ENCODE measurements around the gene FTSJ3.
A peak's percentile ranks its signal among the peaks of the same experiment; 100 is the strongest.

Gene FTSJ3

GRCh38 chr17:63842540-63843386 lies 15.3 kb upstream of the FTSJ3 start, which contains the start of gene SMARCD2:
Gene SMARCD2 (minus strand): TSS chr17:63842685. CDS start chr17:63842674, 11 bp downstream.
- peak; percentile 96 for DNase-seq (ENCODE audit: low spot score)

DNA sequence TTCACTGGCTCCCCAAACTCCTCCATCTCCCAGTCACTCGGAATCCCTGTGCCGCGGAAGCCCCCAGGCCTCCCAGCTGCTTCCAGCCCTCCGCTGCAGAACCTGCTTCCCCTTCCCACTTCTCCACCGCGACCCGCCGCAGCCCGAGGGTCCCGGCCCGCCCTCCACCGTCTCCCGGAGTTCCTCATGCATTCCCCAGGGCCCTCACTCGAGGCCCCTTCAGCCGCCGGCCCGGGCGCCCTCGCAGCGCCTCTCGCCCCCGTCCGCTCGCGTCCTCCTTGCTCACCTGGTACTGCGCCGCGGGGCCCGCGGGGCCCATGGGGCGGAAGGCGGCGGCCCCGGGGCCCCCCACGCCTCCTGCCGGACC lies 14.7 kb upstream of the FTSJ3 start:
- DNase-seq (ENCODE audit: low spot score): no peak

DNA sequence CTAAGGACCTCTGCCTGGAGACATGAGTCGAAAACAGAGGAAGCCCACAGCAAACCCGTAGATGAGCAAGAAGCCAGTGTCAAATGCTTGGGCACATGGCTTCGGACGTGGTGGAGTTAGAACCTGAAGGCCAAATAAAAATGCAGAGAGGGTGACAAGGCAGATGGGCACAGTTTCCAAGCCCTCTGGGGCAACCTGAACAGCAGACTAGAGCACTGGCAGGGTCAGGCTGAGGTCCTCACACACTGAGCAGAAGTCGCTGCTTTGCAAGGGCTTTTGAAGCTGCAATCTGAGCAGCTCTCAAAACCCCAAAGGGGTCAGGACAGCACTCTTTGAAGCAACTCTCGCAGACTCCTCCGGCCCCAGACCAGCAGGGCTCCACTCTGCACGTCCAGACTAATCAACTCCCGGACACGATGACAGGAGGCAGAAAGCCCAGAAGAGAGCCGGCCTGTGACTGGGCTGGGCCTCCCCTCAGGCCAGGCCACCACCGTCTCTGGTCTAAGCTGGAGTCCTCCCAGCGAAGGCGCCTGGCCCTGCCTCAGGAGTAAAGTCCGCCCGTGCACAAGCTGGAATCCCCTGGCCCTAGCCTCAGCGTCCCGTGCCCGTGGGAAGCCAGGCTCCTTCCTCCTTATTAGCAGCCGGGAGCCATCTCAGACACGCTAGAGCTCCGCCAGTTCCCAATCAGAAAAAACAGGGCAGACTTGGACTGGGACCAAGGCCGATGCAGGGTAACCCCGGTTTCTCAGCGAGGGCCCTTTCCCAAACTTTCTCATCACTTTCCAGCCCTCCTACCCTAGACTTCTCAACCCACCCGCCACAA lies 14.1 kb upstream of the FTSJ3 start:
- DNase-seq (ENCODE audit: low spot score): peak; percentile 46

GRCh38 chr17:63840591-63841349 lies 13.3 kb upstream of the FTSJ3 start:
- no peak for DNase-seq (ENCODE audit: low spot score)

- DNase-seq (ENCODE audit: low spot score): no peak
Observed at GRCh38 chr17:63838631-63839171, 11.2 kb upstream of the FTSJ3 start.

DNA sequence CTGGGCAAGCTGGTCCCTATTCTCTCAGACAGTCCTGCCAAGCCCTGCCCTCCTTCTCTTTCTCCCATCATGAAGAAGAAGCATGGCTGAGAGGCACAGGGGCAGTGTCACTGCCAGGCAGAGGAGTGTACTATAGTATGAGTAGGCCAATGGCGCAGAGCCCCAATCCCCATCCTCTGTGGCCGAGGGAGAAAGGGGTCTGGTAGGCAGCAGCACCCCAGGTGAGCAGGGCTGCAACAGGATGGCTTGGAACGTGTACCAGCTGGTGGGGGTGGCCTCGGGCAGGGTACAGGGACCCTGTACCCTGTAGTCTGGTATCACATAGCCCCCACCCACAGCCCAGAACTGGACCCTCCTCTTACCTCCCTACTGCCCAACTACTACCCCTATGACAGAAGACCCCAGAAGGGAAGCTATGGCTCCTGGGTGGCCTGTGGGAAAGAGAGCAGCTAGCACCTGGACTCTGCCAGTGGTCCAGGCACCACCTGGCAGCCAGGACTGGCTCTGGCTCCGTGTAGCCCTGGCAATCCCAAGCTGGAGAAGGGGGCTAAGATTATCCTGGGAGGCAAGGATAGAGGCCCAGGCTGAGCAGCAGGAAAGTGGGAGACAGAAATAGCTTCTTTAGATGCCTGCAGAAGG lies 10.6 kb upstream of the FTSJ3 start:
- no peak for DNase-seq (ENCODE audit: low spot score)

GRCh38 chr17:63837480-63837879 lies 10.0 kb upstream of the FTSJ3 start:
- DNase-seq (ENCODE audit: low spot score): no peak

DNA sequence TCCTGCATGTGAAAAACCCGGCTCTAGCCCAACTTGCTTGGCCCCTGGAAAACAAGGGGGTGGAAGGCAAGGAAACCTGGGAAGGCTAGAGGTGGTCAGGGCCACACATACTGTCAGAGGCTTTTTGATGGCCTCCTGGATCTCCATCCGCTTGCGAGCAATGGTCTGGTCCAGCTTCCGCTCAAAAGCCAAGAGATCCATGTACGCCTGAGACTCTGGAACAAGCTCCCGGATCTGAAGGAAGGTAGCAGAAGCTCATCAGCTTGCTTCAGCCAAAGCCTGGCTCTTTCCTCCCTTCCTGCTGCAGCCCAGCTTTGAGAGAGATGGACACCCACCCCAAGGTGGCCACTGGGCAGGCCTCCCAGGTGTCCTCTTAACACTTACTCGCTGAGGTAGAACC lies 9.3 kb upstream of the FTSJ3 start:
- no peak for DNase-seq (ENCODE audit: low spot score)

DNA sequence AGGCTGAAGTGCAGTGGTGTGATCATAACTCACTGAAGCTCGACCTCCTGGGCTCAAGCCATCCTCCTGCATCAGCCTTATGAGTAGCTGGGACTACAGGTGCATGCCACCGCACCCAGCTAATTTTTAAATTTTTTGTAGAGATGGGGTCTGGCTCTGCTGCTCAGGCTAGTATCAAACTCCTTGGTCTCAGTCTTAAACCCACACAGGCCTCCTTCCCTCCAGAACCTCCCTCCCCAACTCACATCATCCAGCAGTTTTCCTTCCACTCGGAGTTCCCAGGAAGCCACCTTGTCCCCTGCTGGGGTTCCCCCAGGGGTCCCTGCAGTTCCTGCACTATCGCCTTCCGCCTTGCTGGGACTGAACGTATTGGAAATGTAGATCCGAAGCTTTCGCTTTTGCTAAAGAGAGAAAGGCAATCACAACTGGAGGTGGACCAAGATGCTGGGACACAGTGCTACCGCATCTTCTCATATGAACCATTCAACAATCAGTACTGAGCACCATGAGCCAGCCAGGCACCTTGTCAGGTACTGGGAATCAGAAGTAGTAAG lies 7.8 kb upstream of the FTSJ3 start:
- no peak for DNase-seq (ENCODE audit: low spot score)

GRCh38 chr17:63834431-63835166 lies 7.1 kb upstream of the FTSJ3 start:
- DNase-seq (ENCODE audit: low spot score): peak; percentile 85

GRCh38 chr17:63833741-63834373 lies 6.4 kb upstream of the FTSJ3 start:
- no peak for DNase-seq (ENCODE audit: low spot score)

- no peak for DNase-seq (ENCODE audit: low spot score)
Observed at GRCh38 chr17:63833026-63833740, 5.7 kb upstream of the FTSJ3 start.

- no peak for DNase-seq (ENCODE audit: low spot score)
Observed at GRCh38 chr17:63832455-63832854, 5.0 kb upstream of the FTSJ3 start.

DNA sequence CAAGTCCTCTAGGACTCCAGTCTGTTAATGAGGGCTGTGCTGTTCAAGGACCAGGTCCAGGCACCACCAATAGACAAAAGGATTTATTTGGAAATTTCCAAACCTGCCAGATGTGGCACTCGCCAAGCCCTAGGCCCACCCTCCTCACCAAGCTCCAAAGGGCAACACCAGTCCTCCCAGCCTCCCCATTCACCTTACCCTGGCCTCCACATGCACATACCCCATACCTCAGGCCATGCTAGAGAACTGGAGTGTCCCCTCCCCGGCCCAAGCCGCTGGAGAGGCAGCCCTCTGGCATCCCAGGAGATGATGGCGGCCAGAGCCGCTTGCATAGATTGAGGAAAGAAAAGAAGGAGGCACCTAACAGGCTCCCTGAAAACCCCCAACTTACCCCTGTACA lies 4.6 kb upstream of the FTSJ3 start:
- DNase-seq (ENCODE audit: low spot score): no peak

DNA sequence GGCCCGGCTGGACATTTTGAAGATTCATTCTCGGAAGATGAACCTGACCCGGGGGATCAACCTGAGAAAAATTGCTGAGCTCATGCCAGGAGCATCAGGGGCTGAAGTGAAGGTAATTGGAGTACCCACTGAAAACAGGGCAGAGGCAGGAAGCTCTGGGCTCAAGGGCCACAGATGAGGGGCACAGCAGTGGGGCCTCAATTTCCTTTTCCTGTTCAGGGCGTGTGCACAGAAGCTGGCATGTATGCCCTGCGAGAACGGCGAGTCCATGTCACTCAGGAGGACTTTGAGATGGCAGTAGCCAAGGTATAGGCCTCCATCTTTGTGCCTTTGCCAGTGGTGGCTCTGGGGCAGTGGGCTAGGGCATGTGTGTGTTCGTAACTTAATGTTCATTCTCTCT lies 4.0 kb upstream of the FTSJ3 start:
- no peak for DNase-seq (ENCODE audit: low spot score)

- DNase-seq (ENCODE audit: low spot score): no peak
Observed at GRCh38 chr17:63830904-63831491, 3.5 kb upstream of the FTSJ3 start.

- DNase-seq (ENCODE audit: low spot score): no peak
Observed at GRCh38 chr17:63830278-63830677, 2.8 kb upstream of the FTSJ3 start.

- no peak for DNase-seq (ENCODE audit: low spot score)
Observed at GRCh38 chr17:63828936-63829335, 1.5 kb upstream of the FTSJ3 start.

DNA sequence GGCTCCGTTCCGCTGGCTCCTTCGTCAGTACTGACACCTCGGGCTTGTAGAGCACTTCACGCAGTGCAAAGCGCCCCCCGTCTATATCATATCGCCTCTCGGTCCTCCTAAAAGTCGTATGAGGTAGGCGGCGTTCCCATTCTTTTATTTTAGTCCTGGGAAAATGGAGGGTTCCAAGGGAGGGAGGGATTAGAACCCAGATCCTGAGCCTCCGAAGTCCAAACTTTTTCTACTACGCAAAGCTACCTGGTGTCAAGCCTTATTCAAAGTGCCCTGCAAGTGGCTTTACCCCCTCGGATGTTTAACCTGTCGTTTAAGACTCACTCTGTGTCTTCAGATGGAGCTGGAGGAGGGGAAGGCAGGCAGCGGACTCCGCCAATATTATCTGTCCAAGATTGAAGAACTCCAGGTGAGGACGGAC lies 348 bp upstream of the FTSJ3 start:
- no peak for DNase-seq (ENCODE audit: low spot score)
